BE2C (cell line): ENCODE results near the gene LEFTY1.

Experiments used
- DNase-seq: peaks from one replicate; pipeline ENCODE4 v3.0.0-alpha.2; 2020
- H3K27me3 ChIP-seq: fragments of 250-450 bp; sonication (Bioruptor Pico); 2 replicates; pipeline ENCODE4 v1.5.1; 2020; ENCODE audit warnings: mild to moderate bottlenecking
- H3K36me3 ChIP-seq: fragments of 250-450 bp; sonication (Bioruptor Pico); 2 replicates; pipeline ENCODE4 v1.5.1; 2020; ENCODE audit warnings: mild to moderate bottlenecking
- H3K4me1 ChIP-seq: fragments of 250-450 bp; sonication (Bioruptor Pico); 2 replicates; pipeline ENCODE4 v1.5.1; 2020
- H3K4me3 ChIP-seq: 2 replicates; pipeline ENCODE4 v1.5.1; 2011; ENCODE audit warnings: low read depth, low read length
- H3K9me3 ChIP-seq: fragments of 250-450 bp; sonication (Bioruptor Pico); 2 replicates; pipeline ENCODE4 v1.5.1; 2020
- TF ChIP-seq, protein P1 (sequence below): IDR thresholded peaks from 2 replicates; pipeline ENCODE4 v1.5.1; 2012; ENCODE audit warnings: mild to moderate bottlenecking, low read depth, low read length

Gene LEFTY1

DNA sequence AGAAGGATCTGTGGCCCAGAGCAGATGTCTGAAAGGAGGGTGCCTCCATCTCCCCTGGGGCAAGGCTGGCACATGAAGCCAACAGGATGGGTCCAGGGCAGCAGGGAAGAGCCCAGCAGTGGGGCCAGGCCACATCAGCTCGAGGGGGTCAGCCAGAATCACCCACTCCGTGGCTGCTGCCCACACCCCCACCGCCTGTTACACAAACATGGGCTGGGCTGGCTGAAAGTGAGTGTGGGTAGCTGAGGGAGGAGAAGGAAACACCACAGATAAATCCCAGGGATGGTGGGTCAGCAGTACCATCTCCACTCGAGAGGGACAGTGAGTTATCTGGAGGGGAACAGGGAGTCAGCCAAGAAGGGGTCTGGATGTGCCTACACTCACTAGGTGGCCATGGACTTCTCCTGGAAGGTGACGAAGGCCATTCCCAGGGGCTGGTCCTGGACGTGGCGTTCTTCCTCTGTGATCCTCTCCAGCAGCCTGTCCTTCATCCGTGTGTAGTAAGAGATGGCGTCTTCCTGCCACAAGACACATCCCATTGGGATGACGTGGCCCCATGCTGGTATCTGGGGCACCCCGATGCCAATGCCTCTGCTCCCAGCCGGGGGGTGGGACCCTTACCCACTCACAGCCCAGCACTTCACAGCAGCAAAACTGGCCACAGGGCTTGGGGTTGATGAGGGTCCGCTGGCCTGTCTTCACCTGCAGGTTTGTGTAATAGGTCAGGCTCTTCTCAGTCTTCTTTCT, 26.9 kb downstream of the LEFTY1 start:
- Histone ChIP-seq H3K36me3 (no peaks in the 10 kb centered on the region), H3K4me3 (no peak overlapping the region), H3K9me3 (no peaks in the 10 kb centered on the region), H3K4me1 (no peaks in the 10 kb centered on the region), H3K27me3 (no peaks in the 10 kb centered on the region)
- TF ChIP-seq, protein P1, sequence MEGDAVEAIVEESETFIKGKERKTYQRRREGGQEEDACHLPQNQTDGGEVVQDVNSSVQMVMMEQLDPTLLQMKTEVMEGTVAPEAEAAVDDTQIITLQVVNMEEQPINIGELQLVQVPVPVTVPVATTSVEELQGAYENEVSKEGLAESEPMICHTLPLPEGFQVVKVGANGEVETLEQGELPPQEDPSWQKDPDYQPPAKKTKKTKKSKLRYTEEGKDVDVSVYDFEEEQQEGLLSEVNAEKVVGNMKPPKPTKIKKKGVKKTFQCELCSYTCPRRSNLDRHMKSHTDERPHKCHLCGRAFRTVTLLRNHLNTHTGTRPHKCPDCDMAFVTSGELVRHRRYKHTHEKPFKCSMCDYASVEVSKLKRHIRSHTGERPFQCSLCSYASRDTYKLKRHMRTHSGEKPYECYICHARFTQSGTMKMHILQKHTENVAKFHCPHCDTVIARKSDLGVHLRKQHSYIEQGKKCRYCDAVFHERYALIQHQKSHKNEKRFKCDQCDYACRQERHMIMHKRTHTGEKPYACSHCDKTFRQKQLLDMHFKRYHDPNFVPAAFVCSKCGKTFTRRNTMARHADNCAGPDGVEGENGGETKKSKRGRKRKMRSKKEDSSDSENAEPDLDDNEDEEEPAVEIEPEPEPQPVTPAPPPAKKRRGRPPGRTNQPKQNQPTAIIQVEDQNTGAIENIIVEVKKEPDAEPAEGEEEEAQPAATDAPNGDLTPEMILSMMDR: no peak
- no peak for DNase-seq

DNA sequence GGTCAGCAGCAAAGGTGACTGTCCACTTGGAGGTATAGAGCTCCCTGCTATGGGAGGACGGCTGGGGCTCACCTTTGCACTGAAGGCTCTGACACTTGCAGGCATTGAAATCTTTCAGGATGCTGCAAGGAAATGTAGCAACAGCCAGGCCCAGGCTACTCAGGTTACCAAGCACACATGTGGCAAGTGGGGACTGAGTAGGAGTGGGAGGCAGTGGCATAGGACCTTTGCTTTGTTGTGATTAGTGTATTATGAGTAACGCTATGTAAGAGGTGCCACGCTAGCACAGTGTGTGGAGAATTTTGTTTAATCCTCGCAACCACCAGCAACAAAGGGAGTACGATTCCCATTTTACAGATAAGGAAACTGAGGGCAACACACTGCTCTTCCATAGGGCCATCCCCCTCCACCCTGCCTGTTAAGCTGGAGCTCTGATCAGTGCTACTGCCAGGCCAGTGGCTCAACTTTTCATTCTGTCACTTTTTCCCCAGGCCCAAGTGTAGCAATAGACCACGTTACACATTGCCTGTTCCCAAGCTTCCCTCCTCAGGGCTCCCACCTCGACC, 28.0 kb downstream of the LEFTY1 start:
- no peaks in the 10 kb centered on the region for H3K4me1 ChIP-seq
- no peak overlapping the region for H3K4me3 ChIP-seq
- no peaks in the 10 kb centered on the region for H3K27me3 ChIP-seq
- TF ChIP-seq, protein P1: no peak
- no peak for DNase-seq
- H3K9me3 ChIP-seq: no peaks in the 10 kb centered on the region
- H3K36me3 ChIP-seq: no peaks in the 10 kb centered on the region

DNA sequence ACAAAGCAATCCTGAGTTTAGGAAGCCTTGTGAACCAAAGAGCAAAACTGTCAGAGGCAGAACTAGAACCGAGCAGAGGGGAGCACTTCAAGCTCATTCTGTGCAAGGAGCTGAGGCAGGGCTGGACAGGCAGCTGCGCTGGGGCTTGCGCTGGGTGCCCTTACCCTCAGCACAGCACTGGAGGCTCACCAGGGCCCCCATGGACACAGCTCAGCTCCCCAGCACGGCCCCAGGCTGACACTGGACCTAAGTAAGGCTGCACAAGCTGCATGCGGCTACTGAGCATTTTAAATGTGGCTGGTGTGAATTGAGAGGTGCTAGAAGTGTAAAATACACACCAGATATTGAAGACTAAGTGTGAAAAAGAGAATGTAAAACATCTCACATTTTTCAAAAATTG, 28.8 kb downstream of the LEFTY1 start:
- Histone ChIP-seq H3K4me3 (no peak overlapping the region), H3K27me3 (no peaks in the 10 kb centered on the region), H3K36me3 (no peaks in the 10 kb centered on the region), H3K4me1 (no peaks in the 10 kb centered on the region), H3K9me3 (no peaks in the 10 kb centered on the region)
- TF ChIP-seq, protein P1: no peak
- DNase-seq: no peak

DNA sequence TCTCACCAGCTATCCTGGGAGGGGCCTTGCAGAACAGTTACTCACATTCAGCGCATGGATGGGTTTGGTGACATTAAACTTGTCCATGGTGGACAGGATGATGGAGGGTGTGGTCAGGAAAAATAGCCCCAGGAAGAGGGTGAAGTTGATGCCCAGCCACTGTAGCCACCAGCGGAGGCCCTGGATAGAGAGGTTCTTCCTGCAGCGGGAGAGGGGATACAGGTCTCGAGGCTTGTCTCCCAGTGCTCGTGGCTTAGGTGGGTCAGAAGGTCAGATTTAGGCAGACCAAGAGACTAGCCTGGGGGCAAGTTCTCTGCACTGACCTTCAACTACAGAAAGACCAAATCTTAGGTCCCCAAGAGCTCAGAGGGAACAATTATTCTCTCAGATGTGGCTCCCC, 29.8 kb downstream of the LEFTY1 start:
- Histone ChIP-seq H3K4me1 (no peaks in the 10 kb centered on the region), H3K36me3 (no peaks in the 10 kb centered on the region), H3K4me3 (no peak overlapping the region), H3K9me3 (no peaks in the 10 kb centered on the region), H3K27me3 (no peaks in the 10 kb centered on the region)
- TF ChIP-seq, protein P1: no peak
- DNase-seq: no peak

- Histone ChIP-seq H3K36me3 (no peaks in the 10 kb centered on the region), H3K27me3 (no peaks in the 10 kb centered on the region), H3K4me3 (no peak overlapping the region), H3K9me3 (no peaks in the 10 kb centered on the region), H3K4me1 (no peaks in the 10 kb centered on the region)
- DNase-seq: no peak
- TF ChIP-seq, protein P1: no peak
Measured at GRCh38 chr1:225857256-225857655, 31.7 kb downstream of the LEFTY1 start.
